ENCODE results near the gene CKS1B.

- no peak for TF ChIP-seq NFATC3 (IDR thresholded peaks at IDR 0.05)
- TF ChIP-seq KAT2B (IDR thresholded peaks at IDR 0.05; ENCODE audit: low read depth, low read length), result no peak
- no peak for TF ChIP-seq NFYB (IDR thresholded peaks at IDR 0.05; ENCODE audit: extremely low read depth, insufficient read length)
- no peak for TF ChIP-seq CTCF (IDR thresholded peaks at IDR 0.05 in 2 of 3, conservative IDR thresholded peaks at IDR 0.05 in 1 of 3; ENCODE audit: insufficient read depth in 2 of 3, low read depth in 1 of 3, low read length in 3 of 3)
- no peak for TF ChIP-seq FOS (IDR thresholded peaks at IDR 0.05; ENCODE audit: extremely low read depth, insufficient read length)
- TF ChIP-seq POLR2AphosphoS2 (IDR thresholded peaks at IDR 0.05; ENCODE audit: low read length), result no peak
- no peak for TF ChIP-seq FIP1L1 (IDR thresholded peaks at IDR 0.05; ENCODE audit: low read depth, low read length, poor library complexity, severe bottlenecking)
- no peak for TF ChIP-seq TFAP4 (CRISPR knock-in tag; IDR thresholded peaks at IDR 0.05; ENCODE audit: borderline replicate concordance)
- TF ChIP-seq GATAD2A (IDR thresholded peaks at IDR 0.05), result no peak
- no peak for TF ChIP-seq AFF4 (CRISPR knock-in tag; IDR thresholded peaks at IDR 0.05)
- no peak for TF ChIP-seq ZNF3 (CRISPR knock-in tag; IDR thresholded peaks at IDR 0.05)
- no peak for TF ChIP-seq SIN3B (IDR thresholded peaks at IDR 0.05; ENCODE audit: low read depth)
- TF ChIP-seq BRD9 (IDR thresholded peaks at IDR 0.05; ENCODE audit: low read depth, partially characterized antibody), result no peak
- TF ChIP-seq CEBPB (tag; IDR thresholded peaks at IDR 0.05), result no peak
Observed at GRCh38 chr1:155017946-155018316, 43.5 kb downstream of the CKS1B start.
